HepG2 (cell line): Measurements from ENCODE around the gene ALDH4A1. TPM values are rescaled to one million over a fixed set of nuclear protein-coding genes. Genes with fewer than 3 reads are reported as not detected.

Experiments
- ELF1 ChIP-seq: sonication (generic); formaldehyde crosslinking; IDR thresholded peaks from 2 replicates; pipeline ENCODE4 v1.4.0; 2020; ENCODE audit warnings: missing genetic modification reagents
- HOXD1 ChIP-seq: sonication (generic); formaldehyde crosslinking; IDR thresholded peaks from 2 replicates; pipeline ENCODE4 v1.5.0; 2020; ENCODE audit warnings: missing genetic modification reagents
- JARID2 ChIP-seq: sonication (generic); formaldehyde crosslinking; IDR thresholded peaks from 2 replicates; pipeline ENCODE4 v1.8.1; 2023; ENCODE audit warnings: missing genetic modification reagents, inconsistent platforms; ENCODE audit not compliant: insufficient replicate concordance
- KDM2A ChIP-seq: sonication (generic); formaldehyde crosslinking; IDR thresholded peaks from 2 replicates; pipeline ENCODE4 v1.4.0; 2020; ENCODE audit warnings: low read depth, missing genetic modification reagents, borderline replicate concordance
- KMT2B ChIP-seq: IDR thresholded peaks from 2 replicates; pipeline ENCODE4 v1.6.1; 2016; ENCODE audit warnings: missing genetic modification reagents, missing compliant biosample characterization
- MTF2 ChIP-seq: sonication (generic); formaldehyde crosslinking; IDR thresholded peaks from 2 replicates; pipeline ENCODE4 v1.5.0; 2020; ENCODE audit warnings: missing genetic modification reagents, borderline replicate concordance
- NAIF1 ChIP-seq: sonication (generic); formaldehyde crosslinking; IDR thresholded peaks from 2 replicates; pipeline ENCODE4 v1.5.0; 2020; ENCODE audit warnings: mild to moderate bottlenecking, missing genetic modification reagents, borderline replicate concordance
- NR2F2 ChIP-seq: IDR thresholded peaks from 2 replicates; pipeline ENCODE4 v1.6.1; 2012; ENCODE audit warnings: low read depth, inconsistent platforms, borderline replicate concordance
- PHF8 ChIP-seq: sonication (generic); formaldehyde crosslinking; IDR thresholded peaks from 2 replicates; pipeline ENCODE4 v1.5.0; 2020; ENCODE audit warnings: missing genetic modification reagents
- SETDB1 ChIP-seq: sonication (generic); formaldehyde crosslinking; IDR thresholded peaks from 2 replicates; pipeline ENCODE4 v1.5.1; 2020; ENCODE audit warnings: missing genetic modification reagents, mild to moderate bottlenecking, borderline replicate concordance
- SRY ChIP-seq: sonication (generic); formaldehyde crosslinking; IDR thresholded peaks from 2 replicates; pipeline ENCODE4 v1.8.0; 2022; ENCODE audit warnings: mild to moderate bottlenecking, missing genetic modification reagents
- SYNCRIP ChIP-seq: fragments of 200-400 bp; formaldehyde crosslinking; IDR thresholded peaks from 2 replicates; pipeline ENCODE4 v1.6.1; 2018; ENCODE audit warnings: mild to moderate bottlenecking, low read depth, low read length; ENCODE audit not compliant: insufficient read depth
- TBX3 ChIP-seq: fragments of 450-650 bp; IDR thresholded peaks from 2 replicates; pipeline ENCODE4 v1.6.1; 2017; ENCODE audit warnings: antibody characterized with exemption, mild to moderate bottlenecking, inconsistent platforms, borderline replicate concordance
- TOPORS ChIP-seq: sonication (generic); formaldehyde crosslinking; IDR thresholded peaks from 2 replicates; pipeline ENCODE4 v1.8.0; 2023; ENCODE audit warnings: mild to moderate bottlenecking, missing genetic modification reagents
- ZNF672 ChIP-seq: sonication (generic); formaldehyde crosslinking; IDR thresholded peaks from 2 replicates; pipeline ENCODE4 v1.8.1; 2022; ENCODE audit warnings: missing genetic modification reagents
- ZNF709 ChIP-seq: sonication (generic); formaldehyde crosslinking; IDR thresholded peaks from 2 replicates; pipeline ENCODE4 v1.5.0; 2020; ENCODE audit warnings: mild to moderate bottlenecking, missing genetic modification reagents
- ZNF761 ChIP-seq: sonication (generic); formaldehyde crosslinking; conservative IDR thresholded peaks from 2 replicates; pipeline ENCODE4 v1.4.0; 2020; ENCODE audit warnings: mild to moderate bottlenecking, missing genetic modification reagents
- polyA plus RNA-seq, 8 experiments: library from polyadenylated mRNA; depleted of rRNA in 3 of 8; stranded (reverse) in 7 of 8; unstranded in 1 of 8; fragments of >200 nt; fragmentation: Illumina TruSeq in 4 of 8; extraction: Trizol in 4 of 8; gene quantifications; 2 replicates each; pipeline versions ENCODE4 v1.2.1 to v1.2.3, GENCODE V29; 2011 to 2016; ENCODE audit warnings: low read depth in 4 of 8, missing spikeins in 1 of 8, mixed read lengths in 1 of 8; ENCODE audit not compliant: insufficient read depth in 1 of 8
- total RNA-seq, 5 experiments: library from RNA; depleted of rRNA; stranded (reverse); fragments of >200 nt; fragmentation: Illumina TruSeq; extraction: Trizol; gene quantifications; 2 replicates each; pipeline ENCODE4 v1.2.3, GENCODE V29; 2016; ENCODE audit warnings: low read depth in 1 of 5
- TF ChIP-seq, protein P1 (sequence below): sonication (generic); formaldehyde crosslinking; conservative IDR thresholded peaks from 2 replicates; pipeline ENCODE4 v1.4.0; 2020; ENCODE audit warnings: missing genetic modification reagents
- TF ChIP-seq, protein P2 (sequence below): sonication (generic); formaldehyde crosslinking; IDR thresholded peaks from 2 replicates; pipeline ENCODE4 v1.8.0; 2022; ENCODE audit warnings: missing genetic modification reagents, mild to moderate bottlenecking, inconsistent platforms, borderline replicate concordance
- TF ChIP-seq, protein P3 (sequence below): fragments of 450-650 bp; IDR thresholded peaks from 2 replicates; pipeline ENCODE4 v1.6.1; 2017; ENCODE audit warnings: mild to moderate bottlenecking
- TF ChIP-seq, protein P4 (sequence below): sonication (generic); formaldehyde crosslinking; IDR thresholded peaks from 2 replicates; pipeline ENCODE4 v1.4.0; 2020; ENCODE audit warnings: mild to moderate bottlenecking, missing genetic modification reagents
- TF ChIP-seq, protein P5 (sequence below): sonication (generic); formaldehyde crosslinking; IDR thresholded peaks from 2 replicates; pipeline ENCODE4 v1.9.0; 2022; ENCODE audit warnings: low read depth, missing genetic modification reagents

Gene ALDH4A1
- total and polyA plus RNA-seq, 2 of the 13 experiments (the other 11 are each of a cell fraction or from before 2014, with no cell fraction given) = 76.4 to 240 TPM

DNA sequence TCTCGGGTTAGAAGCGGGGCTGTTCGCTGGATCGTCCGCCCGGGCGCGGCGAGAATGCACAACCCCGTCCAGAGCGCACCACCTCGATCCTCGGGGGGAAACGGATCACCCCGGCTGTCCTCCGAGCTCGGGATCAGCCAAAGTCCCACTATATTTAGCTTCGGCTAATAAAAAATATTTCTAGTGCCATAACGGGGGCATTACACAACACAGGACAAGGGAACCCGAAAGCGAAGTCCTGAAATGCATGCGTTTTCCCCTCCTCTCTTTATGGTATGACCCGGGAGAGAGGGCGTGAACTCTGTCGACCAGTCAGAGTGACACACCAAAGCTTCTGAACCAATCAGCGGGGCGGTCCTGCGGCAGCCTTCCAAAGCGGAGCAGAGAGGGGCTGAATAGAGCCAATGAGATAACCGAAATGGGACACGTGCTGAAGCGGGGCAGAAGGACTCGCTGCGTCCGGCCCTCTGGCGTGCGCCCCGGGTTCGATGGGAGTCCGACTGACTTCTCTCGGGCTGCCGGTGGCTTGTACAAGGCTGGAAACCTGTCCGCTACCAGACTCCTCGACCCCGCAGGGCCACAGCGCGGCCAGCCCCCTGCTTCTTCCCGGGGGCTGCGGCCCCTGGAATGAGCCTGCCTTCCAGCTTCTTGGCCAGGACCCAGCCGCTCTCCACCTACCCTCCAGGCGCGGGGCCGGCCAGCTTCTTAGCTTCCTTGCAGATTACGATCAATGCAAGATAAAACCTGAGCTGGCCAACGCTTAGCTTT is at the start of gene ALDH4A1 (continued):
- no peak for TF ChIP-seq MTF2 (CRISPR knock-in tag)
- TF ChIP-seq TOPORS (CRISPR knock-in tag) = no peak
- TF ChIP-seq, protein P1, sequence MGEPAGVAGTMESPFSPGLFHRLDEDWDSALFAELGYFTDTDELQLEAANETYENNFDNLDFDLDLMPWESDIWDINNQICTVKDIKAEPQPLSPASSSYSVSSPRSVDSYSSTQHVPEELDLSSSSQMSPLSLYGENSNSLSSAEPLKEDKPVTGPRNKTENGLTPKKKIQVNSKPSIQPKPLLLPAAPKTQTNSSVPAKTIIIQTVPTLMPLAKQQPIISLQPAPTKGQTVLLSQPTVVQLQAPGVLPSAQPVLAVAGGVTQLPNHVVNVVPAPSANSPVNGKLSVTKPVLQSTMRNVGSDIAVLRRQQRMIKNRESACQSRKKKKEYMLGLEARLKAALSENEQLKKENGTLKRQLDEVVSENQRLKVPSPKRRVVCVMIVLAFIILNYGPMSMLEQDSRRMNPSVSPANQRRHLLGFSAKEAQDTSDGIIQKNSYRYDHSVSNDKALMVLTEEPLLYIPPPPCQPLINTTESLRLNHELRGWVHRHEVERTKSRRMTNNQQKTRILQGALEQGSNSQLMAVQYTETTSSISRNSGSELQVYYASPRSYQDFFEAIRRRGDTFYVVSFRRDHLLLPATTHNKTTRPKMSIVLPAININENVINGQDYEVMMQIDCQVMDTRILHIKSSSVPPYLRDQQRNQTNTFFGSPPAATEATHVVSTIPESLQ (CRISPR knock-in tag) = no peak
- no peak for TF ChIP-seq ZNF761
- TF ChIP-seq SRY = no peak
- TF ChIP-seq HOXD1 = no peak
- no peak for TF ChIP-seq SYNCRIP
- no peak for TF ChIP-seq ELF1 (CRISPR knock-in tag)
- no peak for TF ChIP-seq JARID2 (CRISPR knock-in tag)
- TF ChIP-seq ZNF709 = no peak
- TF ChIP-seq SETDB1 (CRISPR knock-in tag) = no peak
- TF ChIP-seq, protein P2, sequence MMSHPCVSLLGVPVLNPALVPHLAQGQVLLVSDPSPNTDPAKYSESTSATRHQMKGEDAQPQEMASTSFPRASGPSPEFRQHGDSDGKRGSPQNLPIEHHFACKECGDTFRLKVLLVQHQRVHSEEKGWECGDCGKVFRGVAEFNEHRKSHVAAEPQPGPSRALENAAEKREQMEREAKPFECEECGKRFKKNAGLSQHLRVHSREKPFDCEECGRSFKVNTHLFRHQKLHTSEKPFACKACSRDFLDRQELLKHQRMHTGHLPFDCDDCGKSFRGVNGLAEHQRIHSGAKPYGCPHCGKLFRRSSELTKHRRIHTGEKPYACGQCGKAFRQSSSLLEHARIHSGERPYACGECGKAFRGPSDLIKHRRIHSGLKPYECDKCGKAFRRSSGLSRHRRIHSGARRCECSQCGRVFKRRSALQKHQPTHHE (CRISPR knock-in tag) = no peak
- TF ChIP-seq NR2F2 = no peak
- TF ChIP-seq, protein P3, sequence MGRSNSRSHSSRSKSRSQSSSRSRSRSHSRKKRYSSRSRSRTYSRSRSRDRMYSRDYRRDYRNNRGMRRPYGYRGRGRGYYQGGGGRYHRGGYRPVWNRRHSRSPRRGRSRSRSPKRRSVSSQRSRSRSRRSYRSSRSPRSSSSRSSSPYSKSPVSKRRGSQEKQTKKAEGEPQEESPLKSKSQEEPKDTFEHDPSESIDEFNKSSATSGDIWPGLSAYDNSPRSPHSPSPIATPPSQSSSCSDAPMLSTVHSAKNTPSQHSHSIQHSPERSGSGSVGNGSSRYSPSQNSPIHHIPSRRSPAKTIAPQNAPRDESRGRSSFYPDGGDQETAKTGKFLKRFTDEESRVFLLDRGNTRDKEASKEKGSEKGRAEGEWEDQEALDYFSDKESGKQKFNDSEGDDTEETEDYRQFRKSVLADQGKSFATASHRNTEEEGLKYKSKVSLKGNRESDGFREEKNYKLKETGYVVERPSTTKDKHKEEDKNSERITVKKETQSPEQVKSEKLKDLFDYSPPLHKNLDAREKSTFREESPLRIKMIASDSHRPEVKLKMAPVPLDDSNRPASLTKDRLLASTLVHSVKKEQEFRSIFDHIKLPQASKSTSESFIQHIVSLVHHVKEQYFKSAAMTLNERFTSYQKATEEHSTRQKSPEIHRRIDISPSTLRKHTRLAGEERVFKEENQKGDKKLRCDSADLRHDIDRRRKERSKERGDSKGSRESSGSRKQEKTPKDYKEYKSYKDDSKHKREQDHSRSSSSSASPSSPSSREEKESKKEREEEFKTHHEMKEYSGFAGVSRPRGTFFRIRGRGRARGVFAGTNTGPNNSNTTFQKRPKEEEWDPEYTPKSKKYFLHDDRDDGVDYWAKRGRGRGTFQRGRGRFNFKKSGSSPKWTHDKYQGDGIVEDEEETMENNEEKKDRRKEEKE = no peak
- TF ChIP-seq KDM2A (CRISPR knock-in tag) = peak; percentile 71
- TF ChIP-seq, protein P4, sequence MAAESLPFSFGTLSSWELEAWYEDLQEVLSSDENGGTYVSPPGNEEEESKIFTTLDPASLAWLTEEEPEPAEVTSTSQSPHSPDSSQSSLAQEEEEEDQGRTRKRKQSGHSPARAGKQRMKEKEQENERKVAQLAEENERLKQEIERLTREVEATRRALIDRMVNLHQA = no peak
- no peak for TF ChIP-seq ZNF672 (CRISPR knock-in tag)
- peak; percentile 76; the same call in 1 of the 2 replicates for TF ChIP-seq KMT2B
- TF ChIP-seq, protein P5, sequence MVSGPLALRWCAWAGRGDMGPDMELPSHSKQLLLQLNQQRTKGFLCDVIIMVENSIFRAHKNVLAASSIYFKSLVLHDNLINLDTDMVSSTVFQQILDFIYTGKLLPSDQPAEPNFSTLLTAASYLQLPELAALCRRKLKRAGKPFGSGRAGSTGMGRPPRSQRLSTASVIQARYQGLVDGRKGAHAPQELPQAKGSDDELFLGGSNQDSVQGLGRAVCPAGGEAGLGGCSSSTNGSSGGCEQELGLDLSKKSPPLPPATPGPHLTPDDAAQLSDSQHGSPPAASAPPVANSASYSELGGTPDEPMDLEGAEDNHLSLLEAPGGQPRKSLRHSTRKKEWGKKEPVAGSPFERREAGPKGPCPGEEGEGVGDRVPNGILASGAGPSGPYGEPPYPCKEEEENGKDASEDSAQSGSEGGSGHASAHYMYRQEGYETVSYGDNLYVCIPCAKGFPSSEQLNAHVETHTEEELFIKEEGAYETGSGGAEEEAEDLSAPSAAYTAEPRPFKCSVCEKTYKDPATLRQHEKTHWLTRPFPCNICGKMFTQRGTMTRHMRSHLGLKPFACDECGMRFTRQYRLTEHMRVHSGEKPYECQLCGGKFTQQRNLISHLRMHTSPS (CRISPR knock-in tag) = no peak; the same call in 1 of the 2 replicates
- peak; percentile 62; the same call in 1 of the 2 replicates for TF ChIP-seq TBX3
- 0 out of 2 replicates have a peak, but pooled peaks have one; percentile 19 for TF ChIP-seq NAIF1 (CRISPR knock-in tag)
- TF ChIP-seq PHF8 = peak; percentile 53; the same call in 1 of the 2 replicates
